Measurements from ENCODE around the gene C11orf86. TPM values are rescaled to one million over a fixed set of nuclear protein-coding genes. Genes with fewer than 3 reads are reported as not detected.

The C11orf86 gene
- total RNA-seq, 1 experiment from 2014 or later = not detected

GRCh38 chr11:67013511-67014045 lies 38.5 kb downstream of the C11orf86 start:
- ChIA-PET POLR2A (ENCODE audit: low non-redundant PET) (no interaction called here), CTCF (interaction anchor here (0.5 kb wide), 1 partner anchor 303 kb away, joined by 4 read pairs; no protein-coding TSS in a partner anchor)
- Histone ChIP-seq H3K4me3 (ENCODE audit: low read depth, low read length, poor library complexity, severe bottlenecking) (no peak overlapping the region), H3K27me3 (replicated peaks; ENCODE audit: insufficient read depth, low read depth, low read length, poor library complexity) (no peaks in the 10 kb centered on the region), H3K36me3 (ENCODE audit: insufficient read depth, low read length, poor library complexity, severe bottlenecking) (no peaks in the 10 kb centered on the region), H3K4me1 (ENCODE audit: insufficient read depth, low read length, poor library complexity, severe bottlenecking) (peaks cover 3% of the 10 kb centered on the region), H3K9me3 (ENCODE audit: low read depth, low read length, poor library complexity, severe bottlenecking) (no peaks in the 10 kb centered on the region), H3K27ac (ENCODE audit: low read depth, low read length, poor library complexity, severe bottlenecking) (no peak overlapping the region)
- no peak for DNase-seq (ENCODE audit: low spot score)
- TF ChIP-seq EZH2 (IDR thresholded peaks at IDR 0.05; ENCODE audit: borderline replicate concordance, low read depth, low read length, poor library complexity, severe bottlenecking) = no peak
- TF ChIP-seq CTCF (conservative IDR thresholded peaks at IDR 0.05; ENCODE audit: low read depth, low read length) = no peak
- no TSS peak for BruUV-seq (replicated peaks)
- intact Hi-C loops (cut with micrococcal nuclease; ENCODE audit: unreplicated experiment) = no loop called here

GRCh38 chr11:67014343-67014742 lies 39.2 kb downstream of the C11orf86 start:
- H3K9me3 ChIP-seq (ENCODE audit: low read depth, low read length, poor library complexity, severe bottlenecking) = no peaks in the 10 kb centered on the region
- CTCF ChIA-PET = no interaction called here
- H3K4me3 ChIP-seq (ENCODE audit: low read depth, low read length, poor library complexity, severe bottlenecking) = no peak overlapping the region
- no peak overlapping the region for H3K27ac ChIP-seq (ENCODE audit: low read depth, low read length, poor library complexity, severe bottlenecking)
- peaks cover 3% of the 10 kb centered on the region for H3K4me1 ChIP-seq (ENCODE audit: insufficient read depth, low read length, poor library complexity, severe bottlenecking)
- H3K27me3 ChIP-seq (replicated peaks; ENCODE audit: insufficient read depth, low read depth, low read length, poor library complexity) = no peaks in the 10 kb centered on the region
- BruUV-seq (replicated peaks) = no TSS peak
- H3K36me3 ChIP-seq (ENCODE audit: insufficient read depth, low read length, poor library complexity, severe bottlenecking) = no peaks in the 10 kb centered on the region
- TF ChIP-seq EZH2 (IDR thresholded peaks at IDR 0.05; ENCODE audit: borderline replicate concordance, low read depth, low read length, poor library complexity, severe bottlenecking) (no peak), CTCF (conservative IDR thresholded peaks at IDR 0.05; ENCODE audit: low read depth, low read length) (no peak)
- intact Hi-C loops (cut with micrococcal nuclease; ENCODE audit: unreplicated experiment) = no loop called here
- POLR2A ChIA-PET (ENCODE audit: low non-redundant PET) = no interaction called here
- no peak for DNase-seq (ENCODE audit: low spot score)

DNA sequence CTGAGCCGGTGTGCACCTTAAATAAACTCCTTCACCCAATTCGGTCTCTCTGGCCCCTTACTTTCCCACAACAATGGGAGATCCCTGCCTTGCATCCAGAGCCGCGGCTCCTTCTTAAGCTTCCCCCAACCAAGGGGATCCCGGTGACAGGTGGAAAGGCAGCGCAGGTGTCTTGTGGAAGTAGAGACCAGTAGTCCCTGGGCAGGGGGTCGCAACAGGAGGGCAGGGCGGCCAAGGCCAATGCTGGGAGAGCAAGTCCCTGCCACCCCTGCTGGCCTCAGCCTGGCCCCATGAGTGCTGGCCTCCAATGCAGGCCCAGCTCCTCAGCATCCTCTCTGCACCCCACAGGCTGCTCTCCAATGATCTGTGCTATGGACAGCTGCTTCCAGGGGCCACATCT lies 39.9 kb downstream of the C11orf86 start:
- ChIA-PET CTCF (no interaction called here), POLR2A (ENCODE audit: low non-redundant PET) (interaction anchor here (0.6 kb wide), 1 partner anchor 210 kb away, joined by 5 read pairs; no protein-coding TSS in a partner anchor)
- no peaks in the 10 kb centered on the region for H3K9me3 ChIP-seq (ENCODE audit: low read depth, low read length, poor library complexity, severe bottlenecking)
- H3K4me1 ChIP-seq (ENCODE audit: insufficient read depth, low read length, poor library complexity, severe bottlenecking) = peaks cover 3% of the 10 kb centered on the region
- H3K27me3 ChIP-seq (replicated peaks; ENCODE audit: insufficient read depth, low read depth, low read length, poor library complexity) = no peaks in the 10 kb centered on the region
- no peaks in the 10 kb centered on the region for H3K36me3 ChIP-seq (ENCODE audit: insufficient read depth, low read length, poor library complexity, severe bottlenecking)
- intact Hi-C loops (cut with micrococcal nuclease; ENCODE audit: unreplicated experiment) = no loop called here
- TF ChIP-seq EZH2 (IDR thresholded peaks at IDR 0.05; ENCODE audit: borderline replicate concordance, low read depth, low read length, poor library complexity, severe bottlenecking) (no peak), CTCF (conservative IDR thresholded peaks at IDR 0.05; ENCODE audit: low read depth, low read length) (no peak)
- H3K4me3 ChIP-seq (ENCODE audit: low read depth, low read length, poor library complexity, severe bottlenecking) = no peak overlapping the region
- no peak overlapping the region for H3K27ac ChIP-seq (ENCODE audit: low read depth, low read length, poor library complexity, severe bottlenecking)
- BruUV-seq (replicated peaks) = no TSS peak
- DNase-seq (ENCODE audit: low spot score) = no peak
